ENCODE results near the gene TBXT.

Gene TBXT

GRCh38 chr6:166203641-166204222 lies 36.1 kb upstream of the TBXT start:
- ChIA-PET CTCF (no interaction called here), POLR2A (no interaction called here)
- no peak for TF ChIP-seq PKNOX1 (IDR thresholded peaks at IDR 0.05)
- TF ChIP-seq ZNF384 (IDR thresholded peaks at IDR 0.05): no peak
- TF ChIP-seq LEF1 (IDR thresholded peaks at IDR 0.05; ENCODE audit: borderline replicate concordance): no peak
- no peak for TF ChIP-seq L3MBTL2 (conservative IDR thresholded peaks at IDR 0.05)
- no peak for TF ChIP-seq CTBP1 (IDR thresholded peaks at IDR 0.05; ENCODE audit: borderline replicate concordance)
- DNase-seq (ENCODE audit: extremely low spot score): no peak

- TF ChIP-seq FOXA1 (IDR thresholded peaks at IDR 0.05) (no peak), FOXM1 (IDR thresholded peaks at IDR 0.05; ENCODE audit: borderline replicate concordance) (no peak), L3MBTL2 (conservative IDR thresholded peaks at IDR 0.05) (no peak), SP1 (IDR thresholded peaks at IDR 0.05) (no peak), TARDBP (IDR thresholded peaks at IDR 0.05) (no peak), ELF4 (IDR thresholded peaks at IDR 0.05) (no peak), ZNF384 (IDR thresholded peaks at IDR 0.05) (no peak), HDGF (IDR thresholded peaks at IDR 0.05; ENCODE audit: borderline replicate concordance) (no peak), FOXK2 (IDR thresholded peaks at IDR 0.05) (no peak)
- POLR2A ChIA-PET: no interaction called here
- CTCF ChIA-PET: no interaction called here
- no peak for DNase-seq (ENCODE audit: extremely low spot score)
These were observed 35.5 kb upstream of the TBXT start for GRCh38 chr6:166203003-166203640.

- TF ChIP-seq PKNOX1 (IDR thresholded peaks at IDR 0.05): no peak
- no peak for TF ChIP-seq ARNT (IDR thresholded peaks at IDR 0.05)
- TF ChIP-seq TARDBP (IDR thresholded peaks at IDR 0.05): no peak
- TF ChIP-seq ELF4 (IDR thresholded peaks at IDR 0.05): no peak
- TF ChIP-seq LEF1 (IDR thresholded peaks at IDR 0.05; ENCODE audit: borderline replicate concordance): no peak
- no peak for TF ChIP-seq SP1 (IDR thresholded peaks at IDR 0.05)
- no peak for TF ChIP-seq SUZ12 (IDR thresholded peaks at IDR 0.05)
- TF ChIP-seq HDGF (IDR thresholded peaks at IDR 0.05; ENCODE audit: borderline replicate concordance): no peak
- DNase-seq (ENCODE audit: extremely low spot score): no peak
- CTCF ChIA-PET: no interaction called here
- POLR2A ChIA-PET: no interaction called here
These were observed 34.7 kb upstream of the TBXT start for GRCh38 chr6:166202321-166202733.

GRCh38 chr6:166201878-166202277 lies 34.2 kb upstream of the TBXT start:
- no peak for TF ChIP-seq NFRKB (IDR thresholded peaks at IDR 0.05)
- TF ChIP-seq FOXM1 (IDR thresholded peaks at IDR 0.05; ENCODE audit: borderline replicate concordance): no peak
- no peak for TF ChIP-seq ARNT (IDR thresholded peaks at IDR 0.05)
- no peak for TF ChIP-seq FOXK2 (IDR thresholded peaks at IDR 0.05)
- no peak for TF ChIP-seq L3MBTL2 (conservative IDR thresholded peaks at IDR 0.05)
- TF ChIP-seq ZNF384 (IDR thresholded peaks at IDR 0.05): no peak
- TF ChIP-seq LEF1 (IDR thresholded peaks at IDR 0.05; ENCODE audit: borderline replicate concordance): no peak
- no peak for TF ChIP-seq SP1 (IDR thresholded peaks at IDR 0.05)
- TF ChIP-seq TARDBP (IDR thresholded peaks at IDR 0.05): no peak
- no peak for TF ChIP-seq PKNOX1 (IDR thresholded peaks at IDR 0.05)
- CTCF ChIA-PET: no interaction called here
- POLR2A ChIA-PET: no interaction called here
- DNase-seq (ENCODE audit: extremely low spot score): no peak

GRCh38 chr6:166197361-166197760 lies 29.7 kb upstream of the TBXT start:
- TF ChIP-seq FOXM1 (IDR thresholded peaks at IDR 0.05; ENCODE audit: borderline replicate concordance): no peak
- no peak for TF ChIP-seq ZNF384 (IDR thresholded peaks at IDR 0.05)
- no peak for TF ChIP-seq NFRKB (IDR thresholded peaks at IDR 0.05)
- TF ChIP-seq ELF4 (IDR thresholded peaks at IDR 0.05): no peak
- TF ChIP-seq LEF1 (IDR thresholded peaks at IDR 0.05; ENCODE audit: borderline replicate concordance): no peak
- no peak for TF ChIP-seq CTBP1 (IDR thresholded peaks at IDR 0.05; ENCODE audit: borderline replicate concordance)
- TF ChIP-seq L3MBTL2 (conservative IDR thresholded peaks at IDR 0.05): no peak
- no peak for TF ChIP-seq FOXA1 (IDR thresholded peaks at IDR 0.05)
- no peak for TF ChIP-seq TARDBP (IDR thresholded peaks at IDR 0.05)
- no peak for TF ChIP-seq SP1 (IDR thresholded peaks at IDR 0.05)
- no peak for TF ChIP-seq FOXK2 (IDR thresholded peaks at IDR 0.05)
- TF ChIP-seq ARNT (IDR thresholded peaks at IDR 0.05): no peak
- no peak for TF ChIP-seq PKNOX1 (IDR thresholded peaks at IDR 0.05)
- TF ChIP-seq HDGF (IDR thresholded peaks at IDR 0.05; ENCODE audit: borderline replicate concordance): no peak
- TF ChIP-seq BHLHE40 (IDR thresholded peaks at IDR 0.05; ENCODE audit: borderline replicate concordance): no peak
- TF ChIP-seq SUZ12 (IDR thresholded peaks at IDR 0.05): no peak
- ChIA-PET CTCF (no interaction called here), POLR2A (no interaction called here)
- DNase-seq (ENCODE audit: extremely low spot score): no peak

DNA sequence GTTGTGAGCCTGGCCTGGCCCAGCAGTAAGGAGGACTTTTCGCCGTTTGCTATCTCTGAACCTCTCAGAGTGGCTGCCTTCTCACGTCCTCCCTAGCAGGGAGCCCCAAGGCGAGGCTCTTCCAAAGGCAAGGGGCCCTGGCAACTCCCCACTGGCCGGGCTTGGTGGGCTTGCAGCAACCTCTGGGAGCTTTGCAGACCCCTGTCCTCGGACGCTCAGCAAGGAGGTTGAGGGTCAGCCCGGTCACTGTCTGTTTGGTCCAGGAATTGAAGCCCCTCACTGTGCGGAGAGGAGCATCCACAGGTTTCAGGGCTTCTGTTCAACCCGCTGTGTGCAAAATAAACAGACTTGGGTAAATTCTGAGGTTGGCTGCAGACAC lies 28.2 kb upstream of the TBXT start:
- POLR2A ChIA-PET: no interaction called here
- CTCF ChIA-PET: no interaction called here
- no peak for TF ChIP-seq L3MBTL2 (conservative IDR thresholded peaks at IDR 0.05)
- TF ChIP-seq HDGF (IDR thresholded peaks at IDR 0.05; ENCODE audit: borderline replicate concordance): no peak
- TF ChIP-seq TARDBP (IDR thresholded peaks at IDR 0.05): no peak
- TF ChIP-seq SUZ12 (IDR thresholded peaks at IDR 0.05): no peak
- TF ChIP-seq LEF1 (IDR thresholded peaks at IDR 0.05; ENCODE audit: borderline replicate concordance): no peak
- no peak for TF ChIP-seq FOXK2 (IDR thresholded peaks at IDR 0.05)
- no peak for TF ChIP-seq ARNT (IDR thresholded peaks at IDR 0.05)
- no peak for TF ChIP-seq CTBP1 (IDR thresholded peaks at IDR 0.05; ENCODE audit: borderline replicate concordance)
- no peak for TF ChIP-seq BHLHE40 (IDR thresholded peaks at IDR 0.05; ENCODE audit: borderline replicate concordance)
- TF ChIP-seq PKNOX1 (IDR thresholded peaks at IDR 0.05): no peak
- DNase-seq (ENCODE audit: extremely low spot score): no peak
